DOHH2 (cell line): Measurements from ENCODE around the gene PLXNA2.

Source experiments
- CTCF ChIP-seq: fragments of 200-600 bp; sonication (generic); IDR thresholded peaks from one replicate; pipeline ENCODE4 v1.5.1; 2014; ENCODE audit warnings: antibody characterized with exemption, mild to moderate bottlenecking, low read depth, low read length; ENCODE audit not compliant: poor library complexity, severe bottlenecking
- EZH2phosphoT487 ChIP-seq: fragments of 200-600 bp; sonication (generic); IDR thresholded peaks from 2 replicates; pipeline ENCODE4 v1.6.1; 2017; ENCODE audit warnings: borderline replicate concordance, mild to moderate bottlenecking, antibody characterized with exemption, low read length, moderate library complexity, mixed read lengths

- TF ChIP-seq EZH2phosphoT487 (no peak), CTCF (no peak)
These were observed 203.3 kb downstream of the PLXNA2 start for GRCh38 chr1:208040821-208041297.
